Measurements from ENCODE around the gene SH3RF3.

DNA sequence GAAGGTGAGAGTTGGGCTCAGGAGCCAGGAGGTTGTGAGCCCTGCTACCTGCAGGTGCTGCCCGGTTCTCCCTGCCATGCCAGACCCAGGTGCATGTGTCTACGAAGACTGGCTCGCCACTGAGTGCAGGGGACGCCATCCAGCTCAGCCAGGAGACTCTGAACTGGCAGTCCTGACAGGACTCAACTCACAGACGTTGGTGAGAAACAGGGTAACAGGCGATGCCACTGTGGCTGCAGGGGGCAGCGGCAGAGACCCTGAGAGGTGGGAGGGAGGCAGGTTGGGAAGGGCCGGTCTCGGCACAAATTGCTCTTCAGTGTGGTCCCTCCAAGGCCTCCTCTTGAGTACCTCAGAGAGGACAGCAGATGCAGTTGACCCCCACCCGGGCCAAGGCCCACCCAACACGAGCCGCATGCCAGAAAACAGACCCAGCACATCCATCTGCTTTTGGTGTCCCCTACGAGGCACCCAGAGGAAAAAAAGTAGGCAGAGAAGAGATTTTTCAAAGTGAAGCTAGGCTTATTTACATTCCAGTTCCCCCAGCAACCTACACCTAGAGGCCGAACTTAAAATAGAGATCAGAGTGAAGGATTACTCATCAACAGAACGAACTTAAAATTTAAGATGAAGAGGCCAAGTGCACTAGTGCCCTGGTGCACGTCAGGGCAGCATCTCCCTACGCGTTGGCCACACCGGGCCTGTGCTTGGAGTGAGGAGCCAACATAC lies 300.0 kb downstream of the SH3RF3 start:
- TF ChIP-seq, protein P1, sequence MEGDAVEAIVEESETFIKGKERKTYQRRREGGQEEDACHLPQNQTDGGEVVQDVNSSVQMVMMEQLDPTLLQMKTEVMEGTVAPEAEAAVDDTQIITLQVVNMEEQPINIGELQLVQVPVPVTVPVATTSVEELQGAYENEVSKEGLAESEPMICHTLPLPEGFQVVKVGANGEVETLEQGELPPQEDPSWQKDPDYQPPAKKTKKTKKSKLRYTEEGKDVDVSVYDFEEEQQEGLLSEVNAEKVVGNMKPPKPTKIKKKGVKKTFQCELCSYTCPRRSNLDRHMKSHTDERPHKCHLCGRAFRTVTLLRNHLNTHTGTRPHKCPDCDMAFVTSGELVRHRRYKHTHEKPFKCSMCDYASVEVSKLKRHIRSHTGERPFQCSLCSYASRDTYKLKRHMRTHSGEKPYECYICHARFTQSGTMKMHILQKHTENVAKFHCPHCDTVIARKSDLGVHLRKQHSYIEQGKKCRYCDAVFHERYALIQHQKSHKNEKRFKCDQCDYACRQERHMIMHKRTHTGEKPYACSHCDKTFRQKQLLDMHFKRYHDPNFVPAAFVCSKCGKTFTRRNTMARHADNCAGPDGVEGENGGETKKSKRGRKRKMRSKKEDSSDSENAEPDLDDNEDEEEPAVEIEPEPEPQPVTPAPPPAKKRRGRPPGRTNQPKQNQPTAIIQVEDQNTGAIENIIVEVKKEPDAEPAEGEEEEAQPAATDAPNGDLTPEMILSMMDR (IDR thresholded peaks at IDR 0.05), result no peak
- no peak for TF ChIP-seq POLR2A (IDR thresholded peaks at IDR 0.05)
